HG03354 (cell line): Measurements from ENCODE around the gene GMCL2.

Experiments
- ATAC-seq: cut with Tn5 transposase; IDR thresholded peaks from one replicate; pipeline ENCODE4 v1.9.1; 2021; ENCODE audit warnings: mild to moderate bottlenecking; ENCODE audit not compliant: unreplicated experiment, poor library complexity, severe bottlenecking

GMCL2 gene

DNA sequence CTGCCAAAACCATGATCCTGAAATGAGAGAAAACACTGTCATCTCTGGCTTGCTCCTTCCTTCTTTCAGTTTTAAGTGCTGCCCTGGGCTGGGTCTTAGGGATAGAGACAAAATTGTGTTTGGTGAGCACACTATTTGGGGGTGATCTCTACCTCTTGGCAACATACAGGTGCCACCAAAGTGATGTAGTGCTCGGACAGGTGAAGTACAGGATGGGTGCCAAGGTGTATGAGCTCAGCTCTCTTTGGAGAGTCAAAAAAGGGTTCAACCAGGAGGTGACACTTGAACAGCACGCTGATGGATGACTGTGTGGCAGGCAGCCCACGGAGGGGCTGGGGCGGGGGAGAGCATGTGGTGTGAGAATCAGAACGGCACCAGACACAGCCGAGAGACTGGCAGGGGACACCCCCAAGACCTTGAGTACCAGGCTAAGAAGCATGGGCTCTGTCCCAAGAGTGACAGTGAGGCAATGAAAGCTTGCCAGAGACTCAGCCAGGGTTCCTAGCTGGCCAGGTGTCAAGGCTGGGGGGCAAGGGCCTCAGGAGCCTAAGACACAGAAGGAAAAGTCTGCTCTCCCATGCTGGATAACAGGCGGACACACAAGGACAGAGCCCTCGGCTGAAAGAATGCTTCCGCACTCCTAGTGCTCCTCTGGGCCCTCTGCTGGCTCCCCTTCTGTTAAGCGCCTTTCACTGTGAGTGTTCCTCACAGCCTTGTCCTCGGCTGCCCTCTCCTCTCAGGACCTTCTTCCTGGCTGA is 36.0 kb downstream of the GMCL2 start:
- ATAC-seq: no peak

DNA sequence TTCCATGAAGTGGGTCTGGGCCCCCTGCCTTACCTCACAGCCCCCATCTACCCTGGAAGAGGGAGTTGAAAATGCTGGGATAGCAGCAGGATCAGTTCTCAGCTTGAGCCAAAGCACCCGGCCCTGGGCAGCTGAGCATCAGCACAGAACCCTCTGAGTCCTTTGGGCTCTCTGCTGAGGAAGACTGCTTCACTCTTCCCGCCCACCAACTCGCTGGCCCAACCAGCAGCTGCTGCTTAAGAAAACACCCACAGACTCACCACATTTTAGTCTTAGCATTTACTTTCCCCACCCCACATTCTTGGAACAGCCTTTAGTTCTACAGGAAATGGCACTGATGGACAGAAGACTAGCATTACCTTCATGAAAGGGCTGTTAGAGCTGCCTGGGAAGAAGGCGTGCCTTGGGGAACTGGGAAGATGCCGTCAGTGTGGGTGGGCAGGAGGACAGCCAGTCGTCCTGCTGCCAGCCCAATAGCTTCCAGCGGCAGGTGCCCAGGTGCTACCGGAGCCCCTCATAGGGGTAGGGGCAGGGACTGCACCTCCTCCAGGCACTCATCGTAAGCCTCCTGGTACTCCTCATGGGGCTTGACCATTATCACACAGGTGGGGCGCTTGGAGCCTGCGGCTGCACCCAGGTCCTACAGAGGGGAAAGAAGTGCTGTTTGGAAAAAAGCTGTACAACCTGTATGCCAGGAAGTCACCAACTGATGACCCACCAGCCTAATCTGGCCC is 37.8 kb downstream of the GMCL2 start:
- no peak for ATAC-seq

DNA sequence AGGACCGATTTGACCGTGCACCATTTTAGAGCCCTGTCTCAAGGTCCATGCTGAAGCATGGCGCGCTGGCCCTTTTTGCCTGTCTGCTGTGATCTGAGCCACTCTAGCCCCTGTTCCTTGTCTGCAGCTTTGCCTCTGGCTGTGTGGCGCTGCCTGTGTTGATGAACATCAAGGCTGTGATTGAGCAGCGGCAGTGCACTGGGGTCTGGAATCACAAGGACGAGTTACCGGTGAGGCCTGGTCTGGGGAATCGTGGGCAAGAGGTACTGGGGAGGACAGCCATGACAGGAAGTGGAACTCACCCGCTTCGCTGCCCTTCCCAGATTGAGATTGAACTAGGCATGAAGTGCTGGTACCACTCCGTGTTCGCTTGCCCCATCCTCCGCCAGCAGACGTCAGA is 39.8 kb downstream of the GMCL2 start:
- ATAC-seq: no peak

DNA sequence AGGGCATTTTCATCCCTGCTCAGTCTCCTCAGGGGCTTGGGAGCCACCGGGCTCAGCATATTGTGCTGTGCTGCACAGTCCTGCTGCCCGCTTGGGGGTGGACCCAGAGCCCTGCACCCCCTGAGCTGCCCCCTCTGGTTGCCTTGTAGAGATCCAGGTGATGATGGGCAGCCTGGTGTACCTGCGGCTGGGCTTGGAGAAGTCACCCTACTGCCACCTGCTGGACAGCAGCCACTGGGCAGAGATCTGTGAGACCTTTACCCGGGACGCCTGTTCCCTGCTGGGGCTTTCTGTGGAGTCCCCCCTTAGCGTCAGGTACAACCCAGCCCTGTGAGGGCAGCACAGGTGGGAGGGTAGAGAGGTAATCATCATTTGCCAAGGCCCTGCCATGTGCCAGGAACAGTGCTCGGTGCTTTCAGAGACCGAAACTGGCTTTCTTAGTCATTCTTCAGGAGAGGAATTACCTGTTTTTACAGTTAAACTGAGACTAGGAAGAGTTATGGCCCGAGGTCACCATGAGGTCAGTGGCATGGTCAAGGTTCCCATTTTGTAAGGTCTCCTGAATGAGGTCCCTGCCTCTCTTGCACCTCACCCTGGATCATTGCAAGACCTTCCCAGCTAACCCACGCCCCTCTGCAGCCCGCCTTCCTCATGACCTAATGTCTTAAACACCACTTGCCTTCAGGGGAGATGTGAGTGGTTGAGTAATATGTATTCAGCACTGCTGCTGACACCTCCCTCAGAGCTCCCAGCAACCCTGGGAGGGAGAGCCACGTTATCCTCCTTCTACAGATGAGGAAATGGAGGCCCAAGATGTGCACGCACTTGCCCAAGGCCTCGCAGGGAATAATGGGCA is 41.0 kb downstream of the GMCL2 start:
- ATAC-seq: peak; percentile 80

DNA sequence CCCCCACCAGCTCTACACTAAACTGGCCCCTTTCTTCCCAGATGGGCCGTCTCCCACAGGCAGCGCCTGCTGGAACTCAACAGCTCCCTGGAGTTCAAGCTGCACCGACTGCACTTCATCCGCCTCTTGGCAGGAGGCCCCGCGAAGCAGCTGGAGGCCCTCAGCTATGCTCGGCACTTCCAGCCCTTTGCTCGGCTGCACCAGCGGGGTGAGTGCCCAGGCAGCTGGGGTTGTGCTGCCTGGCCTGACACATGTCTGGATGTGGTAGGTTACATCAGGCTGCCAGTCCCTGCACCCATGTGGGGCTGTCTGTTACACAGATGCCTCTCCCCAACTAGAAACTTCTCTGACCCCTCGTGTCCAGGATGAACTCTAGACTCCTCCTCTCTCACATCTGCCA is 43.3 kb downstream of the GMCL2 start:
- ATAC-seq: no peak

DNA sequence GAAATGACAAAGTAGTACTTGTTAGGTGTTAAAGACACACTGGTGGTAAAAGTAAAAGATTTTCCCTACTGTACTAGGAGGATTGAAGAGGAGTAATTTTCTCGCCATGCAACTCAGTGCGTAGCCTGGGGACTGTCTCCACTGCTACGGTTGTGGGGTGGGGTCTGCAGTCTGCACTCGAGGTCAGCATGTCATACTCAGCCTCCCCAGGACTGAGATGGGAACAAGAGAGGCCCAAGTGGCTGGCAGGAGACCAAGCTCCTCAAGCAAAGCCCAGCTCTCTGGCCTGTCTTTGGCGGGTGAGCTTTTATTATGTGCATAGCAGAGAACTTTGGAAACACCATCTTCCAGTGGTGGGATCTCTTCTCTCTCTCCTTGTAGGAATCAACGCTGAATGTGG is 43.9 kb downstream of the GMCL2 start:
- ATAC-seq: no peak

DNA sequence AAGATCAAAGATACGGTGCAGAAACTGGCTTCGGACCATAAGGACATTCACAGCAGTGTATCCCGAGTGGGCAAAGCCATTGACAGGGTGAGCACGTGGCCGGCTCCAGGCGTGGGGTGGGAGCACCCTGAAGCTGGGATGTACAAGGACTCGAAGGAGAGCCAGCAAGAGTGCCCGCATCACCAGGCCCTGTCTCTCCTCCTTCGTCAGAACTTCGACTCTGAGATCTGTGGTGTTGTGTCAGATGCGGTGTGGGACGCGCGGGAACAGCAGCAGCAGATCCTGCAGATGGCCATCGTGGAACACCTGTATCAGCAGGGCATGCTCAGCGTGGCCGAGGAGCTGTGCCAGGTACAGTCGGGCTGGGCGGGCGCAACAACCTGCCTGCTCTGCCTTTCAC is 44.5 kb downstream of the GMCL2 start:
- ATAC-seq: no peak

DNA sequence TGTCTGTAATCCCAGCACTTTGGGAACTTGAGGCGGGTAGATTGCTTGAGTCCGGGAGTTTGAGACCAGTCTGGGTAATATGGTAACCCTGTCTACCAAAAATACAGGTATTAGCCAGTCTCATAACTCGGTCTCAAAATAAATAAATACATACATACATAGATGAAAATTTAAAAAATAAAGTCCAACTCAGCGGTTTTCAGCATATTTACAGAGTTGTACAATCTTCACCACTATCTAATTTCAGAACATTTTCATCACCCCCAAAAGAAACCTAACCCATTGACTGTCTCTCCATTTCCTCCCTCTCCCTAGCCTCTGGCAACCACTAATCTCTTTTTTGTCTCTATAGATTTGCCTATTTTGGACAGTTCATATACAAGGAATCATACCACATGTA is 45.6 kb downstream of the GMCL2 start:
- no peak for ATAC-seq

DNA sequence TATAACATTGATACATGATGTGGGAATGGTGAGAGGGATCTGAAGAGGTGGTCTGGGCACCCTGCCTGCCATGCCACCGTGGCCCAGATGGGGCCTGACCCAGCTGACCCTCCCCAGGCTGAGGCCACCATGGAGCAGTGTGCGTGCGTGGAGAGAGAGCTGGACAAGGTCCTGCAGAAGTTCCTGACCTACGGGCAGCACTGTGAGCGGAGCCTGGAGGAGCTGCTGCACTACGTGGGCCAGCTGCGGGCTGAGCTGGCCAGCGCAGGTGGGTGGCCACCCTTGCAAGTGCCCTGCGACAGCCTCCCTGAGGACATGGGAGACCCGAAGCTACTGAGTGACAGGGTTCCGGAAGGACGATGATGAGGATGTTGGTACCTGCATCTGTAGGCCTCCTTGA is 49.2 kb downstream of the GMCL2 start:
- ATAC-seq: no peak

DNA sequence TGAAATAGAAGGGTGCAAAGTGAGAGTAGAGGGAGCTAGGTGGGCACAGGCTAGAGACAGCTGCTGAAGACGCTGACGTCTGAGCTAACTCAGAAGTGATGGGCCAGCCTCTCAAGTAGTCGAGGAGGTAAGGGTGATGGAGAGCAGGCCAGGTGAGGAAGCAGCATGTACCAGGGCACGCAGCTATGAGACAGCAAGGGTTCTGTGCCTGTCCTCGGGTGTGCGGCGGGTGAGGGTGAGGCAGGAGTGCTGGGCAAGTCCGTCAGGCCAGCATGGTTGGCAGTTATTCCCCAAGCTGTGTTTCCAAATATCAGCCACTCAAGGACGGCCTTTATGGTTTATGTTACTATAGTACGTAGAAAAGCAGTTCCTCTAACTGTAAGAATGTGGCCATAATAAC is 50.2 kb downstream of the GMCL2 start:
- no peak for ATAC-seq
